ENCODE measurements around the gene KRTAP2-1.
"Not testable (repeated sequence)": the region's sequence is repeated elsewhere in the genome, so short reads cannot be mapped to it uniquely, and the experiment has no call there.

KRTAP2-1 gene

GRCh38 chr17:41046735-41047465 is at the start of gene KRTAP2-1:
KRTAP2-1 (minus strand) TSS chr17:41047316; CDS start chr17:41047267, 49 bp downstream.
- DNase-seq (ENCODE audit: low read depth in 3 of 3, low spot score in 1 of 3): not testable (repeated sequence)

- DNase-seq (ENCODE audit: low read depth in 3 of 3, low spot score in 1 of 3): no peak
Observed at GRCh38 chr17:41096055-41096454, 48.9 kb upstream of the KRTAP2-1 start.

GRCh38 chr17:41088760-41089352 is 41.7 kb upstream of the KRTAP2-1 start:
- DNase-seq (ENCODE audit: low read depth in 3 of 3, low spot score in 1 of 3): not testable (repeated sequence)

- not testable (repeated sequence) for DNase-seq (ENCODE audit: low read depth in 3 of 3, low spot score in 1 of 3)
Observed at GRCh38 chr17:41084100-41084856, 37.2 kb upstream of the KRTAP2-1 start, which contains the start of gene KRTAP4-7. KRTAP4-7 (plus strand) TSS chr17:41084150; CDS start chr17:41084207, 57 bp downstream.

GRCh38 chr17:41083427-41083826 is 36.3 kb upstream of the KRTAP2-1 start:
- DNase-seq (ENCODE audit: low read depth in 3 of 3, low spot score in 1 of 3): not testable (repeated sequence)

- DNase-seq (ENCODE audit: low read depth in 3 of 3, low spot score in 1 of 3): no peak
Observed at GRCh38 chr17:41082626-41083025, 35.5 kb upstream of the KRTAP2-1 start.

GRCh38 chr17:41076788-41077187 is 29.7 kb upstream of the KRTAP2-1 start:
- no peak for DNase-seq (ENCODE audit: low read depth in 3 of 3, low spot score in 1 of 3)

GRCh38 chr17:41073676-41074075 is 26.6 kb upstream of the KRTAP2-1 start:
- no peak for DNase-seq (ENCODE audit: low read depth in 3 of 3, low spot score in 1 of 3)

GRCh38 chr17:41071606-41072360 is 24.7 kb upstream of the KRTAP2-1 start:
- no peak for DNase-seq (ENCODE audit: low read depth in 3 of 3, low spot score in 1 of 3)

GRCh38 chr17:41069031-41069430 is 21.9 kb upstream of the KRTAP2-1 start:
- no peak for DNase-seq (ENCODE audit: low read depth in 3 of 3, low spot score in 1 of 3)

- DNase-seq (ENCODE audit: low read depth in 3 of 3, low spot score in 1 of 3): no peak
Observed at GRCh38 chr17:41067281-41067680, 20.2 kb upstream of the KRTAP2-1 start.

GRCh38 chr17:41065829-41066624 is 18.9 kb upstream of the KRTAP2-1 start, which contains the start of gene KRTAP2-4:
KRTAP2-4 (minus strand) TSS chr17:41065879; CDS start chr17:41065845, 34 bp downstream.
- no peak for DNase-seq (ENCODE audit: low read depth in 3 of 3, low spot score in 1 of 3)

GRCh38 chr17:41065016-41065689 is 18.0 kb upstream of the KRTAP2-1 start:
- not testable (repeated sequence) for DNase-seq (ENCODE audit: low read depth in 3 of 3, low spot score in 1 of 3)

GRCh38 chr17:41064301-41064700 is 17.2 kb upstream of the KRTAP2-1 start:
- no peak for DNase-seq (ENCODE audit: low read depth in 3 of 3, low spot score in 1 of 3)

GRCh38 chr17:41063449-41063848 is 16.3 kb upstream of the KRTAP2-1 start:
- DNase-seq (ENCODE audit: low read depth in 3 of 3, low spot score in 1 of 3): no peak

GRCh38 chr17:41061964-41062363 is 14.8 kb upstream of the KRTAP2-1 start:
- no peak for DNase-seq (ENCODE audit: low read depth in 3 of 3, low spot score in 1 of 3)

- DNase-seq (ENCODE audit: low read depth in 3 of 3, low spot score in 1 of 3): no peak
Observed at GRCh38 chr17:41060052-41060604, 13.0 kb upstream of the KRTAP2-1 start, which contains the start of gene KRTAP2-3. KRTAP2-3 (minus strand) TSS chr17:41060114; CDS start chr17:41060050, 64 bp downstream.

GRCh38 chr17:41059276-41060051 is 12.3 kb upstream of the KRTAP2-1 start:
- not testable (repeated sequence) for DNase-seq (ENCODE audit: low read depth in 3 of 3, low spot score in 1 of 3)

All from stimulated activated CD4-positive, alpha-beta T cell treated with anti-CD3 and anti-CD28 coated beads, TNF-alpha, amount 100 ng/mL, for 1 hour (primary cell).